DND-41 (cell line): Measurements from ENCODE around the gene CSNK1E.

ENCODE experiments used
- ATAC-seq: fragments of 200-7000 bp; cut with Tn5 transposase; 3 replicates; pipeline ENCODE4 v1.9.1; 2021; ENCODE audit warnings: low read depth; ENCODE audit not compliant: insufficient read depth
- DNase-seq: peaks from one replicate; pipeline ENCODE4 v3.0.0-alpha.2; 2020
- H2AFZ ChIP-seq: 2 replicates; pipeline ENCODE4 v1.6.0; 2012; ENCODE audit warnings: low read depth, low read length
- H3K27ac ChIP-seq: 2 replicates; pipeline ENCODE4 v1.5.1; 2012; ENCODE audit warnings: low read length, inconsistent platforms
- H3K27me3 ChIP-seq: fragments of 200-600 bp; sonication (generic); 2 replicates; pipeline ENCODE4 v1.6.0; 2012; ENCODE audit warnings: low read length, mild to moderate bottlenecking, inconsistent platforms; ENCODE audit not compliant: insufficient read depth, poor library complexity
- H3K36me3 ChIP-seq: 2 replicates; pipeline ENCODE4 v1.5.1; 2012; ENCODE audit warnings: low read length, inconsistent platforms; ENCODE audit not compliant: insufficient read depth
- H3K4me1 ChIP-seq: 2 replicates; pipeline ENCODE4 v1.5.1; 2012; ENCODE audit warnings: mild to moderate bottlenecking, low read length; ENCODE audit not compliant: insufficient read depth
- H3K4me2 ChIP-seq: 2 replicates; pipeline ENCODE4 v1.6.0; 2012; ENCODE audit warnings: mild to moderate bottlenecking, moderate library complexity, low read length, inconsistent platforms; ENCODE audit not compliant: insufficient read depth
- H3K4me3 ChIP-seq, 2 experiments: fragments of 200-600 bp in 1 of 2; shearing (Covaris generic) in 1 of 2; 2 replicates each; pipeline ENCODE4 v1.5.1; 2012 to 2016; ENCODE audit warnings: inconsistent platforms in 2 of 2, low read length in 2 of 2, mild to moderate bottlenecking in 2 of 2, low read depth in 1 of 2, moderate library complexity in 1 of 2
- H3K79me2 ChIP-seq: 2 replicates; pipeline ENCODE4 v1.6.0; 2012; ENCODE audit warnings: low read length, inconsistent platforms; ENCODE audit not compliant: insufficient read depth
- H3K9ac ChIP-seq: 2 replicates; pipeline ENCODE4 v1.6.0; 2012; ENCODE audit warnings: low read depth, mild to moderate bottlenecking, inconsistent platforms, low read length, moderate library complexity
- H3K9me3 ChIP-seq: 2 replicates; pipeline ENCODE4 v1.5.1; 2012; ENCODE audit warnings: low read length, moderate library complexity, mild to moderate bottlenecking, inconsistent platforms; ENCODE audit not compliant: insufficient read depth, severe bottlenecking
- H4K20me1 ChIP-seq: 2 replicates; pipeline ENCODE4 v1.6.0; 2012; ENCODE audit warnings: low read length; ENCODE audit not compliant: insufficient read depth
- CTCF ChIP-seq: IDR thresholded peaks from 2 replicates; pipeline ENCODE4 v1.5.1; 2012; ENCODE audit warnings: borderline replicate concordance, low read length, moderate library complexity, mild to moderate bottlenecking; ENCODE audit not compliant: poor library complexity, severe bottlenecking; ENCODE audit errors: extremely low read depth
- EZH2 ChIP-seq: IDR thresholded peaks from 3 replicates; pipeline ENCODE4 v1.6.1; 2012; ENCODE audit warnings: borderline replicate concordance, low read depth, mild to moderate bottlenecking, moderate library complexity, low read length, inconsistent platforms; ENCODE audit not compliant: severe bottlenecking

The CSNK1E gene

GRCh38 chr22:38272373-38273134, 44.7 kb downstream of the CSNK1E start, which contains the start of gene TMEM184B:
TSS of gene TMEM184B (minus strand) at chr22:38273010. CDS start at chr22:38247961, 25,049 bp downstream.
- Histone ChIP-seq H3K79me2 (peaks cover 33% of the 10 kb centered on the region), H3K36me3 (no peaks in the 10 kb centered on the region; the same call in 1 of the 2 replicates), H3K27ac (peak within 1 kb of the TSS; percentile 68), H3K4me1 (peaks cover 24% of the 10 kb centered on the region), H3K27me3 (no peaks in the 10 kb centered on the region), H4K20me1 (peaks cover 32% of the 10 kb centered on the region), H3K4me3 (peak within 1 kb of the TSS; percentile 70 to 92), H3K4me2 (peak within 1 kb of the TSS; percentile 78), H3K9ac (peak within 1 kb of the TSS; percentile 87), H2AFZ (peak within 1 kb of the TSS; percentile 95), H3K9me3 (no peaks in the 10 kb centered on the region)
- DNase-seq: peak; percentile 78
- TF ChIP-seq CTCF (no peak), EZH2 (no peak)
- ATAC-seq: peak; percentile 95

GRCh38 chr22:38271927-38272372, 45.3 kb downstream of the CSNK1E start:
- H3K9ac ChIP-seq: peak overlapping the region; percentile 87
- TF ChIP-seq EZH2 (no peak), CTCF (no peak)
- DNase-seq (no peak), ATAC-seq (peak; percentile 20)
- H3K27me3 ChIP-seq: no peaks in the 10 kb centered on the region
- H2AFZ ChIP-seq: peak overlapping the region; percentile 82
- H3K9me3 ChIP-seq: no peaks in the 10 kb centered on the region
- peaks cover 33% of the 10 kb centered on the region for H4K20me1 ChIP-seq
- H3K4me2 ChIP-seq: peak overlapping the region; percentile 78
- peaks cover 33% of the 10 kb centered on the region for H3K79me2 ChIP-seq
- peak overlapping the region; percentile 70 to 92 for H3K4me3 ChIP-seq
- no peaks in the 10 kb centered on the region; the same call in 1 of the 2 replicates for H3K36me3 ChIP-seq
- H3K4me1 ChIP-seq: peaks cover 24% of the 10 kb centered on the region
- H3K27ac ChIP-seq: peak overlapping the region; percentile 37; the same call in 1 of the 2 replicates

GRCh38 chr22:38271101-38271500, 46.1 kb downstream of the CSNK1E start:
- no peak for ATAC-seq
- Histone ChIP-seq H3K27ac (no peak overlapping the region), H3K9ac (no peak overlapping the region), H3K9me3 (no peaks in the 10 kb centered on the region), H3K4me2 (peak overlapping the region; percentile 78), H3K36me3 (no peaks in the 10 kb centered on the region; the same call in 1 of the 2 replicates), H3K4me3 (peak overlapping the region in 1 of 2 experiments; percentile 92; a peak in 2 of 4 replicates), H3K79me2 (peaks cover 36% of the 10 kb centered on the region), H3K4me1 (peaks cover 24% of the 10 kb centered on the region), H3K27me3 (no peaks in the 10 kb centered on the region), H4K20me1 (peaks cover 37% of the 10 kb centered on the region), H2AFZ (no peak overlapping the region)
- TF ChIP-seq EZH2: no peak
- TF ChIP-seq CTCF: no peak
- no peak for DNase-seq
